Parathyroid adenoma (tissue), 2 donors: Measurements from ENCODE around the gene PGC.

Source experiments
- H2AFZ ChIP-seq: fragments of 300-600 bp; sonication (generic); one replicate; pipeline ENCODE4 v1.7.0; 2017; ENCODE audit warnings: antibody characterized with exemption, mild to moderate bottlenecking
- H3K27ac ChIP-seq: fragments of 300-600 bp; sonication (generic); one replicate; pipeline ENCODE4 v1.7.0; 2017
- H3K27me3 ChIP-seq: fragments of 300-600 bp; sonication (generic); one replicate; pipeline ENCODE4 v1.7.0; 2017; ENCODE audit warnings: low read length; ENCODE audit not compliant: control insufficient read depth, insufficient read depth
- H3K36me3 ChIP-seq: fragments of 300-600 bp; sonication (generic); one replicate; pipeline ENCODE4 v1.7.0; 2017; ENCODE audit warnings: low read length; ENCODE audit not compliant: control insufficient read depth, insufficient read depth
- H3K4me1 ChIP-seq: fragments of 300-600 bp; sonication (generic); one replicate; pipeline ENCODE4 v1.7.0; 2017; ENCODE audit warnings: control low read depth
- H3K4me2 ChIP-seq: fragments of 300-600 bp; sonication (generic); one replicate; pipeline ENCODE4 v1.7.0; 2017; ENCODE audit warnings: low read length
- H3K4me3 ChIP-seq: fragments of 300-600 bp; sonication (generic); one replicate; pipeline ENCODE4 v1.7.0; 2017; ENCODE audit warnings: low read depth, low read length
- H3K79me2 ChIP-seq: fragments of 300-600 bp; sonication (generic); one replicate; pipeline ENCODE4 v1.7.0; 2017; ENCODE audit warnings: control low read depth
- H3K9ac ChIP-seq: fragments of 300-600 bp; sonication (generic); one replicate; pipeline ENCODE4 v1.7.0; 2017; ENCODE audit warnings: mild to moderate bottlenecking
- H3K9me3 ChIP-seq: fragments of 300-600 bp; sonication (generic); one replicate; pipeline ENCODE4 v1.7.0; 2017; ENCODE audit warnings: low read length; ENCODE audit not compliant: control insufficient read depth
- TF ChIP-seq, protein P1 (sequence below): fragments of 300-600 bp; sonication (generic); IDR thresholded peaks from one replicate; pipeline ENCODE4 v1.7.0; 2017; ENCODE audit warnings: antibody characterized with exemption, mild to moderate bottlenecking
- donor health status: primary hyperparathyroidism.

The PGC gene

DNA sequence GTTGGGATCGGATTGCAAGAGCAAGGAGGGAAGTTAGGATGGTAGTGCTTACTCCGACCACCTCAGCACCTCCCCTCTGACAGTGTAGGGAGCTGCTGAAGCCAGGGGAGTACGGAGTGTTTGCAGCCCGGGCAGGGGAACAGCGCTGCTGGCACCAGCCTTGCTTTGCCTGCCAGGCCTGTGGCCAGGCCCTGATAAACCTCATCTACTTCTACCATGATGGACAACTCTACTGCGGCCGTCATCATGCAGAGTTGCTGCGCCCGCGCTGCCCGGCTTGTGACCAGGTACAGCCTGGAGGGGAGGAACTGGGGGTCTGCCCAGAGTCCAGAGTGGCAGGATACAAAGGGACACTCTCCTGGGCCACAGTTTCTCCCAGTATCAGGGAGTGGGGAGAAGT is 38.1 kb upstream of the PGC start:
- Histone ChIP-seq H2AFZ (no peak overlapping the region), H3K79me2 (no peaks in the 10 kb centered on the region), H3K4me2 (no peak overlapping the region), H3K27ac (no peak overlapping the region), H3K36me3 (no peaks in the 10 kb centered on the region), H3K9ac (no peak overlapping the region), H3K4me3 (no peak overlapping the region), H3K27me3 (no peaks in the 10 kb centered on the region), H3K4me1 (peaks cover 13% of the 10 kb centered on the region), H3K9me3 (no peaks in the 10 kb centered on the region)
- TF ChIP-seq, protein P1, sequence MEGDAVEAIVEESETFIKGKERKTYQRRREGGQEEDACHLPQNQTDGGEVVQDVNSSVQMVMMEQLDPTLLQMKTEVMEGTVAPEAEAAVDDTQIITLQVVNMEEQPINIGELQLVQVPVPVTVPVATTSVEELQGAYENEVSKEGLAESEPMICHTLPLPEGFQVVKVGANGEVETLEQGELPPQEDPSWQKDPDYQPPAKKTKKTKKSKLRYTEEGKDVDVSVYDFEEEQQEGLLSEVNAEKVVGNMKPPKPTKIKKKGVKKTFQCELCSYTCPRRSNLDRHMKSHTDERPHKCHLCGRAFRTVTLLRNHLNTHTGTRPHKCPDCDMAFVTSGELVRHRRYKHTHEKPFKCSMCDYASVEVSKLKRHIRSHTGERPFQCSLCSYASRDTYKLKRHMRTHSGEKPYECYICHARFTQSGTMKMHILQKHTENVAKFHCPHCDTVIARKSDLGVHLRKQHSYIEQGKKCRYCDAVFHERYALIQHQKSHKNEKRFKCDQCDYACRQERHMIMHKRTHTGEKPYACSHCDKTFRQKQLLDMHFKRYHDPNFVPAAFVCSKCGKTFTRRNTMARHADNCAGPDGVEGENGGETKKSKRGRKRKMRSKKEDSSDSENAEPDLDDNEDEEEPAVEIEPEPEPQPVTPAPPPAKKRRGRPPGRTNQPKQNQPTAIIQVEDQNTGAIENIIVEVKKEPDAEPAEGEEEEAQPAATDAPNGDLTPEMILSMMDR: no peak

DNA sequence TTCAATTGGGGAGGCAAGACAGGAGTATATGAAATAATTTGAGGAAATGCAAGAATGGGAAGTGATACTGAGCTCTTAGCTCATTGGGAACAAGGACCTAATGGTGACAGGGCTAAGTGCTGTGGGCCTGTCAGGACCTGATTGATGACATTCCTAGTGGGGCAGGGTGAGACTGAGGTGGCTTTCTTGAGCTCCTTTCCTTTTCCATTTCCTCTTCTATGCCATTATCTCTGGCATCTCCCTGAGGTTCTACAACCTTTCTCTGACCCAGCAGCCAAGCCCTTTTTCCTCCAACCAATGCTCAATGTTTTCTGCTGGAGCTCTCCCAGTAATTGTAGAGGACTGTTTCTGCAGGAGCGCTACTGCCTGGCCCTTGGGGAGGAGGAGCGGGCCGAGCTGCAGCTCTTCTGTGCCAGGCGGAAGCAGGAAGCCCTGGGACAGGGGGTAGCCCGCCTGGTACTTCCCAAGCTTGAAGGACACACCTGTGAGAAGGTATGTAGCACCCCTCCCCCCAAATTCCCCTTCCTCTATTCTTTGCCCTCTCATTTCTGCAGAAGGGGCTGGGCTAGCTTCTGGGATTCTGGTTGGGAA is 37.5 kb upstream of the PGC start:
- H3K4me1 ChIP-seq: peaks cover 13% of the 10 kb centered on the region
- H3K27me3 ChIP-seq: no peaks in the 10 kb centered on the region
- no peak overlapping the region for H3K9ac ChIP-seq
- H3K4me2 ChIP-seq: no peak overlapping the region
- H2AFZ ChIP-seq: no peak overlapping the region
- no peaks in the 10 kb centered on the region for H3K36me3 ChIP-seq
- no peak overlapping the region for H3K4me3 ChIP-seq
- TF ChIP-seq, protein P1: no peak
- H3K79me2 ChIP-seq: no peaks in the 10 kb centered on the region
- H3K9me3 ChIP-seq: no peaks in the 10 kb centered on the region
- no peak overlapping the region for H3K27ac ChIP-seq

DNA sequence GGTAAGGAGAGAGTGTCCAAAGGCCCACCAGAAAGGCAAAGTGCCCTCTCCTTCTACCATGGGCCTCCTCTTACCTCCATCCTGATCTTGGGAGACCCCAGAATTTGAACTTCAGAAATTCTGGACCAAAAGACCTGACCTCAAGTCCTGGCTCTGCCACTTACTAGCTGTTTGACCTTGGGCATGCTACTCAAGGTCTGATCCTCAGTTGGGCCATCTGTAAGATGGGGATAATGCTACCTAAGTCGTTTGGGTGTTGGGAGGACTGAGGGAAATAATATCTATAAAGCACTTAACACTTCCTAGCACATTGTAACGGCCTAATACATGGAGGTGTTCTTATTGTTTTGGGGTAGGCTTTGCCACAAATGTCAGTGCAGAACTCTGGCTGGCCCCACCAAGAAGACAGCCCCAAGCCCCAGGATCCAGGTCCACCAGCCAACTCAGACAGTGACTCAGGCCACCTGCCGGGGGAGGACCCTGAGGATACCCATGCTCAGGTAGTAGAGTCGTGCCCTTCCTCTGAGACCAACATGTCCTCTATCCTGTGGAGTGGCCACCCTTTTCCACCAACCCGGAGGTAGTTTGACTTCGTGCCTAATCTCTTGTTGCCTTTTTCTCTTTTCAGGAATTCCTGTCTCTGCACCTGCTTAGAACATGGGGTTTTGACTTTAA is 36.0 kb upstream of the PGC start:
- no peaks in the 10 kb centered on the region for H3K79me2 ChIP-seq
- peaks cover 17% of the 10 kb centered on the region for H3K4me1 ChIP-seq
- H3K27ac ChIP-seq: no peak overlapping the region
- H3K9ac ChIP-seq: no peak overlapping the region
- no peaks in the 10 kb centered on the region for H3K36me3 ChIP-seq
- H3K4me3 ChIP-seq: no peak overlapping the region
- no peaks in the 10 kb centered on the region for H3K9me3 ChIP-seq
- no peak overlapping the region for H3K4me2 ChIP-seq
- H3K27me3 ChIP-seq: no peaks in the 10 kb centered on the region
- TF ChIP-seq, protein P1: no peak
- no peak overlapping the region for H2AFZ ChIP-seq

DNA sequence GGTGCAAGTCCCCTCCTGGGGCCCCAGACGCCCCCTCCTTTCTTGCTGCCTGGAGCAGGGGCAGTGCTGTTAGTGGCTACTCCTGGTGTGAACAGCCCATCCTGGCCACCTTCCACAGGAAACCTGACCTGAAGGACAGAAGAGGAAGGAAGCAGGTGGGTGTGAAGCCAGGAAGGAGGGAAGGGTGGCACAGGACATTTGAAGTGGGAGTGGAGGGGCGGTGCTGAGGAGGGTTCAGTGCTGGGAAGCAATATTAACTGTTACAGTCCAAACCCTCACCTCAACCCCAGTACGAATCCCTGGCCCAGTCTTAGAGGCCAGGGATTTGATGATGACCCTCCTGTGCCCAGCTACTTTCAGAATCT is 34.2 kb upstream of the PGC start:
- Histone ChIP-seq H3K36me3 (no peaks in the 10 kb centered on the region), H3K9me3 (no peaks in the 10 kb centered on the region), H3K79me2 (no peaks in the 10 kb centered on the region), H3K4me1 (peaks cover 17% of the 10 kb centered on the region), H3K27me3 (no peaks in the 10 kb centered on the region), H3K27ac (peak overlapping the region; percentile 72), H2AFZ (peak overlapping the region; percentile 85), H3K4me2 (peak overlapping the region; percentile 96), H3K9ac (no peak overlapping the region), H3K4me3 (peak overlapping the region; percentile 70)
- TF ChIP-seq, protein P1: no peak
